GM10248 (cell line): ENCODE data around the gene P4HA2.

Source experiments
- CTCF ChIA-PET: fragments of 300-600 bp; sonication (Branson Sonifier 250); formaldehyde crosslinking; extraction: SDS; loops from one replicate; lab custom pipeline; 2021; ENCODE audit warnings: antibody characterized with exemption; lab: Yijun Ruan, JAX
- POLR2A ChIA-PET: fragments of 350-650 bp; sonication (Branson Sonifier 250); formaldehyde crosslinking; extraction: SDS; loops from one replicate; lab custom pipeline; 2020; ENCODE audit warnings: antibody characterized with exemption; lab: Yijun Ruan, JAX
- DNase-seq: peaks from one replicate; pipeline ENCODE4 v3.0.0; 2012; ENCODE audit errors: extremely low spot score
- CTCF ChIP-seq: IDR thresholded peaks from 2 replicates; pipeline ENCODE4 v1.5.1; 2012; ENCODE audit warnings: mild to moderate bottlenecking, low read depth; ENCODE audit errors: extremely low read depth, missing control alignments, control extremely low read depth

The P4HA2 gene

GRCh38 chr5:132260714-132261551, 33.3 kb upstream of the P4HA2 start:
- peak; percentile 46 for DNase-seq
- ChIA-PET POLR2A (interaction anchor here (1.0 kb wide), 1 partner anchor 33 kb away, joined by 3 read pairs; the partner anchor contains the start of gene P4HA2), CTCF (interaction anchor here (0.6 to 3.4 kb wide), 11 partner anchors 9 to 134 kb away, joined by 3 to 22 read pairs (median 3); partner anchors contain the start of gene P4HA2)

GRCh38 chr5:132260051-132260450, 32.4 kb upstream of the P4HA2 start:
- DNase-seq: peak; percentile 12
- ChIA-PET CTCF (interaction anchor here (0.8 to 3.4 kb wide), 8 partner anchors 8 to 25 kb away, joined by 3 to 22 read pairs (median 6); no protein-coding TSS in a partner anchor), POLR2A (interaction anchor here (1.0 kb wide), 1 partner anchor 32 kb away, joined by 3 read pairs; the partner anchor contains the start of gene P4HA2)
- TF ChIP-seq CTCF: no peak

More at GRCh38 chr5:132260714-132261551, 33.3 kb upstream of the P4HA2 start:
- no peak for TF ChIP-seq CTCF

- peak; percentile 7 for DNase-seq
- ChIA-PET CTCF (interaction anchor here (1.0 to 3.4 kb wide), 6 partner anchors 9 to 69 kb away, joined by 4 to 22 read pairs (median 6); no protein-coding TSS in a partner anchor), POLR2A (no interaction called here)
- TF ChIP-seq CTCF: no peak
These were observed 31.6 kb upstream of the P4HA2 start for GRCh38 chr5:132259069-132259851.

GRCh38 chr5:132258102-132259068, 30.7 kb upstream of the P4HA2 start:
- no peak for DNase-seq
- TF ChIP-seq CTCF: no peak
- POLR2A ChIA-PET: no interaction called here
- CTCF ChIA-PET: interaction anchor here (1.0 to 9.0 kb wide), 7 partner anchors 12 to 68 kb away, joined by 3 to 104 read pairs (median 6); no protein-coding TSS in a partner anchor

- CTCF ChIA-PET: interaction anchor here (1.3 to 9.0 kb wide), 2 partner anchors 11 to 18 kb away, joined by 3 to 104 read pairs; no protein-coding TSS in a partner anchor
- POLR2A ChIA-PET: no interaction called here
- TF ChIP-seq CTCF: no peak
- DNase-seq: peak; percentile 16
These were observed 29.8 kb upstream of the P4HA2 start, which contains the start of gene PDLIM4 for GRCh38 chr5:132257131-132258101. PDLIM4 (plus strand) TSS chr5:132257696; CDS start chr5:132257735, 39 bp downstream.
